K562 (cell line): ENCODE measurements around the gene NR5A1. TPM values are rescaled to one million over a fixed set of nuclear protein-coding genes. Genes with fewer than 3 reads are reported as not detected.

Source experiments
- ATAC-seq: fragments of 200-7000 bp; cut with Tn5 transposase; 3 replicates; pipeline ENCODE4 v1.9.1; 2020; ENCODE audit warnings: moderate library complexity
- BruUV-seq: library from RNA; stranded (reverse); fragments of 400-500 nt; replicated peaks from 2 replicates; lab custom pipeline; 2021; lab: Mats Ljungman, UMichigan
- CTCF ChIA-PET: fragments of 300-600 bp; formaldehyde crosslinking; extraction: SDS; loops from one replicate; lab custom pipeline; 2021; ENCODE audit warnings: low intra/inter-chr PET ratio; lab: Yijun Ruan, JAX
- POLR2A ChIA-PET: fragments of 300-600, 350-650 bp; sonication (Branson Sonifier 250); formaldehyde crosslinking; extraction: SDS; loops from one replicate; lab custom pipeline; 2021; ENCODE audit warnings: antibody characterized with exemption, inconsistent platforms; lab: Yijun Ruan, JAX
- DNase-seq, 4 experiments: peaks; one replicate each; pipeline versions ENCODE4 v3.0.0 to v3.0.0-alpha.2; 2011 to 2018; ENCODE audit warnings: low spot score in 3 of 4, mixed read lengths in 3 of 4; ENCODE audit errors: extremely low read depth in 1 of 4
- FAIRE-seq: peaks from 2 replicates; lab custom pipeline; 2011; peaks lifted over from hg19 to GRCh38; lab: Jason Lieb, UNC
- H2AFZ ChIP-seq: 2 replicates; pipeline ENCODE4 v1.6.0; 2011; ENCODE audit warnings: low read depth, low read length, control low read depth, inconsistent platforms
- H3K27ac ChIP-seq: fragments of 200-600 bp; 3 replicates; pipeline ENCODE4 v1.8.0; 2011; ENCODE audit warnings: low read depth, mild to moderate bottlenecking, control low read depth, inconsistent platforms, low read length, moderate library complexity, mixed read lengths; ENCODE audit errors: extremely low read depth
- H3K27me3 ChIP-seq, 2 experiments: fragments of 300-600 bp in 1 of 2; 2 replicates in 1 of 2; 3 replicates in 1 of 2; pipeline versions ENCODE4 v1.6.0 to v1.8.0; 2011; ENCODE audit warnings: inconsistent platforms in 2 of 2, low read length in 2 of 2, mild to moderate bottlenecking in 1 of 2, mixed read lengths in 1 of 2, moderate library complexity in 1 of 2; ENCODE audit not compliant: control insufficient read depth in 2 of 2, insufficient read depth in 2 of 2
- H3K36me3 ChIP-seq: fragments of 300-600 bp; 3 replicates; pipeline ENCODE4 v1.8.0; 2011; ENCODE audit warnings: mild to moderate bottlenecking, low read length, inconsistent platforms; ENCODE audit not compliant: control insufficient read depth, insufficient read depth
- H3K4me1 ChIP-seq, 2 experiments: fragments of 200-600 bp in 1 of 2; replicated peaks in 1 of 2; 2 replicates in 1 of 2; 3 replicates in 1 of 2; pipeline versions ENCODE4 v1.5.1 to v1.8.0; 2011; ENCODE audit warnings: inconsistent platforms in 2 of 2, low read length in 2 of 2, mild to moderate bottlenecking in 1 of 2, mixed read lengths in 1 of 2, moderate library complexity in 1 of 2; ENCODE audit not compliant: control insufficient read depth in 2 of 2, insufficient read depth in 2 of 2
- H3K4me2 ChIP-seq: 2 replicates; pipeline ENCODE4 v1.6.1; 2011; ENCODE audit warnings: low read length, control low read depth, inconsistent platforms, mixed read lengths; ENCODE audit not compliant: insufficient read depth
- H3K4me3 ChIP-seq: fragments of 200-600 bp; sonication (generic), shearing (Covaris generic); 2 replicates; pipeline ENCODE4 v1.5.1; 2016; ENCODE audit warnings: control low read depth, inconsistent platforms
- H3K79me2 ChIP-seq: fragments of 200-600 bp; 3 replicates; pipeline ENCODE4 v1.8.0; 2011; ENCODE audit warnings: low read length, inconsistent platforms; ENCODE audit not compliant: control insufficient read depth, insufficient read depth
- H3K9ac ChIP-seq, 2 experiments: 2 replicates each; pipeline versions ENCODE4 v1.6.0 to v1.6.1; 2011; ENCODE audit warnings: low read depth in 2 of 2, low read length in 2 of 2, control low read depth in 1 of 2, inconsistent platforms in 1 of 2, mild to moderate bottlenecking in 1 of 2, mixed read lengths in 1 of 2; ENCODE audit not compliant: insufficient read depth in 1 of 2
- H3K9me1 ChIP-seq: one replicate; pipeline ENCODE4 v1.6.0; 2011; ENCODE audit warnings: inconsistent platforms, mild to moderate bottlenecking, low read length, moderate library complexity; ENCODE audit not compliant: control insufficient read depth, insufficient read depth
- H3K9me3 ChIP-seq: replicated peaks from 2 replicates; pipeline ENCODE4 v1.5.1; 2011; ENCODE audit warnings: low read depth, low read length, inconsistent platforms; ENCODE audit not compliant: control insufficient read depth, insufficient read depth
- H4K20me1 ChIP-seq: replicated peaks from 2 replicates; pipeline ENCODE4 v1.6.1; 2011; ENCODE audit warnings: low read length, inconsistent platforms, mixed read lengths; ENCODE audit not compliant: control insufficient read depth, insufficient read depth
- BCOR ChIP-seq: fragments of 450-650 bp; IDR thresholded peaks from 2 replicates; pipeline ENCODE4 v1.6.1; 2016
- IRF2 ChIP-seq: sonication (generic); formaldehyde crosslinking; IDR thresholded peaks from 2 replicates; pipeline ENCODE4 v1.8.1; 2022; ENCODE audit warnings: mild to moderate bottlenecking, missing genetic modification reagents
- KDM1A ChIP-seq, 2 experiments: fragments of 450-650 bp; IDR thresholded peaks; 2 replicates each; pipeline ENCODE4 v1.6.1; 2016; ENCODE audit warnings: mild to moderate bottlenecking in 2 of 2
- ZFP36 ChIP-seq: fragments of 150-350 bp; IDR thresholded peaks from 2 replicates; pipeline ENCODE4 v1.6.1; 2018; ENCODE audit warnings: low read length, low read depth; ENCODE audit not compliant: partially characterized antibody
- WGBS: fragments of 100-300 bp; shearing (Covaris generic); methylation state at CpG from one replicate; pipeline ENCODE4 v1.1.6; 2016; ENCODE audit warnings: low coverage, mixed read lengths; ENCODE audit not compliant: insufficient coverage; ENCODE audit errors: missing lambda C conversion rate; 5-methylcytosine and 5-hydroxymethylcytosine counted together
- in situ Hi-C: fragments of 300-500 bp; cut with MboI; formaldehyde crosslinking; loops from 4 replicates; pipeline ENCODE4 v1.15.0; 2018; ENCODE audit warnings: inconsistent platforms, mixed read lengths
- intact Hi-C: fragments of 100-400 bp; cut with micrococcal nuclease; formaldehyde crosslinking; loops from 2 replicates; pipeline ENCODE4 v1.14.2; 2022
- polyA plus RNA-seq, 8 experiments: library from polyadenylated mRNA; depleted of rRNA in 4 of 8; stranded (reverse) in 5 of 8; unstranded in 3 of 8; fragments of >200 nt; fragmentation: Nextera tagmentation in 2 of 8; fragmentation: Illumina TruSeq in 1 of 8; extraction: Ambion mirVana in 2 of 8; extraction: Trizol in 1 of 8; gene quantifications; 2 replicates each; pipeline versions ENCODE4 v1.2.1 to v1.2.3, GENCODE V29; 2011 to 2014; ENCODE audit warnings: inconsistent platforms in 1 of 8, missing spikeins in 1 of 8
- total RNA-seq, 7 experiments: library from RNA; depleted of rRNA in 6 of 7; stranded (reverse); fragments of >200 nt in 6 of 7; fragmentation: Illumina TruSeq in 2 of 7; extraction: Trizol in 2 of 7; gene quantifications; 2 replicates each; pipeline versions ENCODE4 v1.2.1 to v1.2.3, GENCODE V29; 2011 to 2021; ENCODE audit warnings: low replicate concordance in 1 of 7
- TF ChIP-seq, protein P1 (sequence below): fragments of 200-800 bp; sonication (Bioruptor generic); IDR thresholded peaks from 2 replicates; pipeline ENCODE4 v1.6.1; 2016; ENCODE audit warnings: missing genetic modification characterization, missing compliant biosample characterization
- TF ChIP-seq, protein P2 (sequence below): fragments of 150-350 bp; conservative IDR thresholded peaks from 2 replicates; pipeline ENCODE4 v1.6.1; 2014; ENCODE audit warnings: low read length

The NR5A1 gene
- total and polyA plus RNA-seq, 9 of the 15 experiments (the other 6 are each of a cell fraction or from before 2014, with no cell fraction given), result 0.11 to 0.32 (median 0.20) TPM; not detected in 6

DNA sequence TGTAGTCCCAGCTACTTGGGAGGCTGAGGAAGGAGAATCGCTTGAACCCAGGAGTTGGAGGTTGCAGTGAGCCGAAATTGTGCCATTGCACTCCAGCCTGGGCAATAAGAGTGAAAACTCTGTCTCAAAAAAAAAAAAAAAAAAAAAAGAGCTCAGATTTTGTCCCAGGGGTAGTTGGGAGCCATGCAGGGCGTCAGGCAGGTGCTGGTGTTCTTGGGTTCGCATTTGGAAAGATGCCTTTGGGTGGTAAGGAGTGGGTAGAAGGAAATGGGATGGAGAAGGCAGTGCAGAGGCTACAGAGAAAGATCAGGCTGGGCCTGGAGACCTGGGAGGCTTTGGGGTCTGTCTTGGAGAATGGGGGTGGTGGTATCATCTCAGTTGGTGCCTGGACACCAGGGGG is 33.0 kb downstream of the NR5A1 start:
- ATAC-seq (no peak), FAIRE-seq (no peak), DNase-seq (no peak)
- CTCF ChIA-PET, result no interaction called here
- Histone ChIP-seq H3K27me3 (peaks cover 4 to 43% of the 10 kb centered on the region in 2 experiments; a peak in 3 of 5 replicates), H3K9ac (no peak overlapping the region), H4K20me1 (peaks cover 16% of the 10 kb centered on the region; the same call in 1 of the 2 replicates), H3K9me1 (no peaks in the 10 kb centered on the region), H3K9me3 (no peaks in the 10 kb centered on the region), H3K4me3 (no peak overlapping the region)
- in situ Hi-C loops, result no loop called here
- WGBS, result 5% methylated on average over 4 of the region's 4 CpGs
- no TSS peak for BruUV-seq
- TF ChIP-seq BCOR (peak; percentile 69; the same call in 1 of the 2 replicates), KDM1A (IDR thresholded peaks at IDR 0.05) (peak in 1 of 2 experiments; percentile 45; a peak in 1 of 4 replicates), IRF2 (CRISPR knock-in tag) (no peak), ZFP36 (peak; percentile 59)
- TF ChIP-seq, protein P1, sequence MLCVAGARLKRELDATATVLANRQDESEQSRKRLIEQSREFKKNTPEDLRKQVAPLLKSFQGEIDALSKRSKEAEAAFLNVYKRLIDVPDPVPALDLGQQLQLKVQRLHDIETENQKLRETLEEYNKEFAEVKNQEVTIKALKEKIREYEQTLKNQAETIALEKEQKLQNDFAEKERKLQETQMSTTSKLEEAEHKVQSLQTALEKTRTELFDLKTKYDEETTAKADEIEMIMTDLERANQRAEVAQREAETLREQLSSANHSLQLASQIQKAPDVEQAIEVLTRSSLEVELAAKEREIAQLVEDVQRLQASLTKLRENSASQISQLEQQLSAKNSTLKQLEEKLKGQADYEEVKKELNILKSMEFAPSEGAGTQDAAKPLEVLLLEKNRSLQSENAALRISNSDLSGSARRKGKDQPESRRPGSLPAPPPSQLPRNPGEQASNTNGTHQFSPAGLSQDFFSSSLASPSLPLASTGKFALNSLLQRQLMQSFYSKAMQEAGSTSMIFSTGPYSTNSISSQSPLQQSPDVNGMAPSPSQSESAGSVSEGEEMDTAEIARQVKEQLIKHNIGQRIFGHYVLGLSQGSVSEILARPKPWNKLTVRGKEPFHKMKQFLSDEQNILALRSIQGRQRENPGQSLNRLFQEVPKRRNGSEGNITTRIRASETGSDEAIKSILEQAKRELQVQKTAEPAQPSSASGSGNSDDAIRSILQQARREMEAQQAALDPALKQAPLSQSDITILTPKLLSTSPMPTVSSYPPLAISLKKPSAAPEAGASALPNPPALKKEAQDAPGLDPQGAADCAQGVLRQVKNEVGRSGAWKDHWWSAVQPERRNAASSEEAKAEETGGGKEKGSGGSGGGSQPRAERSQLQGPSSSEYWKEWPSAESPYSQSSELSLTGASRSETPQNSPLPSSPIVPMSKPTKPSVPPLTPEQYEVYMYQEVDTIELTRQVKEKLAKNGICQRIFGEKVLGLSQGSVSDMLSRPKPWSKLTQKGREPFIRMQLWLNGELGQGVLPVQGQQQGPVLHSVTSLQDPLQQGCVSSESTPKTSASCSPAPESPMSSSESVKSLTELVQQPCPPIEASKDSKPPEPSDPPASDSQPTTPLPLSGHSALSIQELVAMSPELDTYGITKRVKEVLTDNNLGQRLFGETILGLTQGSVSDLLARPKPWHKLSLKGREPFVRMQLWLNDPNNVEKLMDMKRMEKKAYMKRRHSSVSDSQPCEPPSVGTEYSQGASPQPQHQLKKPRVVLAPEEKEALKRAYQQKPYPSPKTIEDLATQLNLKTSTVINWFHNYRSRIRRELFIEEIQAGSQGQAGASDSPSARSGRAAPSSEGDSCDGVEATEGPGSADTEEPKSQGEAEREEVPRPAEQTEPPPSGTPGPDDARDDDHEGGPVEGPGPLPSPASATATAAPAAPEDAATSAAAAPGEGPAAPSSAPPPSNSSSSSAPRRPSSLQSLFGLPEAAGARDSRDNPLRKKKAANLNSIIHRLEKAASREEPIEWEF (CRISPR knock-in tag), result no peak
- TF ChIP-seq, protein P2, sequence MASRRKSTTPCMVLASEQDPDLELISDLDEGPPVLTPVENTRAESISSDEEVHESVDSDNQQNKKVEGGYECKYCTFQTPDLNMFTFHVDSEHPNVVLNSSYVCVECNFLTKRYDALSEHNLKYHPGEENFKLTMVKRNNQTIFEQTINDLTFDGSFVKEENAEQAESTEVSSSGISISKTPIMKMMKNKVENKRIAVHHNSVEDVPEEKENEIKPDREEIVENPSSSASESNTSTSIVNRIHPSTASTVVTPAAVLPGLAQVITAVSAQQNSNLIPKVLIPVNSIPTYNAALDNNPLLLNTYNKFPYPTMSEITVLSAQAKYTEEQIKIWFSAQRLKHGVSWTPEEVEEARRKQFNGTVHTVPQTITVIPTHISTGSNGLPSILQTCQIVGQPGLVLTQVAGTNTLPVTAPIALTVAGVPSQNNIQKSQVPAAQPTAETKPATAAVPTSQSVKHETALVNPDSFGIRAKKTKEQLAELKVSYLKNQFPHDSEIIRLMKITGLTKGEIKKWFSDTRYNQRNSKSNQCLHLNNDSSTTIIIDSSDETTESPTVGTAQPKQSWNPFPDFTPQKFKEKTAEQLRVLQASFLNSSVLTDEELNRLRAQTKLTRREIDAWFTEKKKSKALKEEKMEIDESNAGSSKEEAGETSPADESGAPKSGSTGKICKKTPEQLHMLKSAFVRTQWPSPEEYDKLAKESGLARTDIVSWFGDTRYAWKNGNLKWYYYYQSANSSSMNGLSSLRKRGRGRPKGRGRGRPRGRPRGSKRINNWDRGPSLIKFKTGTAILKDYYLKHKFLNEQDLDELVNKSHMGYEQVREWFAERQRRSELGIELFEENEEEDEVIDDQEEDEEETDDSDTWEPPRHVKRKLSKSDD, result no peak
- TF ChIP-seq, all 486 proteins: peak for 3
- Histone ChIP-seq H3K4me2 (no peak overlapping the region), H3K36me3 (no peaks in the 10 kb centered on the region), H3K27ac (no peak overlapping the region), H3K4me1 (peaks cover 0 to 43% of the 10 kb centered on the region in 2 experiments; a peak in 3 of 5 replicates), H2AFZ (no peak overlapping the region), H3K79me2 (no peaks in the 10 kb centered on the region)
- intact Hi-C loops, result no loop called here
- POLR2A ChIA-PET, result interaction anchor here (0.6 to 1.3 kb wide), 5 partner anchors 8 to 549 kb away, joined by 3 to 7 read pairs (median 4); no protein-coding TSS in a partner anchor
